Activated T-cell treated with anti-CD3 and anti-CD28 coated beads, Interleukin-2, amount 50 U/mL, for 72 hours (primary cell): Measurements from ENCODE around the gene CDH4. TPM values are rescaled to one million over a fixed set of nuclear protein-coding genes. Genes with fewer than 3 reads are reported as not detected.

Experiments used
- ATAC-seq, 2 donors: fragments of 150-1000 bp; cut with Tn5 transposase; replicated peaks in 1 of 2; 2 replicates each; pipeline ENCODE4 v1.10.0; 2021; ENCODE audit warnings: moderate library complexity in 2 of 2, mild to moderate bottlenecking in 1 of 2
- DNase-seq, 2 donors: peaks; one replicate each; pipeline ENCODE4 v3.0.0; 2021 to 2022; ENCODE audit warnings: mixed read lengths in 1 of 2
- H3K27ac Mint-ChIP-seq: one replicate; pipeline ENCODE4 v1.8.0; 2022; ENCODE audit warnings: mild to moderate bottlenecking, moderate library complexity, mixed read lengths
- H3K27me3 Mint-ChIP-seq: one replicate; pipeline ENCODE4 v1.8.0; 2022; ENCODE audit warnings: low read depth, mixed read lengths
- H3K36me3 Mint-ChIP-seq, 2 donors: one replicate each; pipeline ENCODE4 v1.8.0; 2022; ENCODE audit warnings: mixed read lengths in 2 of 2, mild to moderate bottlenecking in 1 of 2; ENCODE audit not compliant: insufficient read depth in 2 of 2
- H3K4me1 Mint-ChIP-seq: one replicate; pipeline ENCODE4 v1.8.0; 2022; ENCODE audit warnings: low read depth, mixed read lengths
- H3K4me3 Mint-ChIP-seq, 2 donors: one replicate each; pipeline ENCODE4 v1.8.0; 2022; ENCODE audit warnings: mild to moderate bottlenecking in 2 of 2, mixed read lengths in 2 of 2, moderate library complexity in 2 of 2
- H3K9me3 Mint-ChIP-seq, 2 donors: one replicate each; pipeline ENCODE4 v1.8.0; 2022; ENCODE audit warnings: mixed read lengths in 2 of 2
- total RNA-seq, 2 donors: library from RNA; stranded (reverse); gene quantifications; one replicate each; pipeline ENCODE4 v1.2.3, GENCODE V29; 2022

The CDH4 gene
- total RNA-seq, 2 donors from 2014 or later: 0.17 to 0.35 TPM

GRCh38 chr20:61960836-61961235 lies 708.8 kb downstream of the CDH4 start:
- Mint-ChIP-seq H3K4me1 (no peaks in the 10 kb centered on the region), H3K27me3 (peaks cover 7% of the 10 kb centered on the region), H3K27ac (no peak overlapping the region), H3K4me3 (no peak overlapping the region), H3K36me3 (no peaks in the 10 kb centered on the region), H3K9me3 (no peaks in the 10 kb centered on the region)
- no peak for ATAC-seq
- DNase-seq: no peak

DNA sequence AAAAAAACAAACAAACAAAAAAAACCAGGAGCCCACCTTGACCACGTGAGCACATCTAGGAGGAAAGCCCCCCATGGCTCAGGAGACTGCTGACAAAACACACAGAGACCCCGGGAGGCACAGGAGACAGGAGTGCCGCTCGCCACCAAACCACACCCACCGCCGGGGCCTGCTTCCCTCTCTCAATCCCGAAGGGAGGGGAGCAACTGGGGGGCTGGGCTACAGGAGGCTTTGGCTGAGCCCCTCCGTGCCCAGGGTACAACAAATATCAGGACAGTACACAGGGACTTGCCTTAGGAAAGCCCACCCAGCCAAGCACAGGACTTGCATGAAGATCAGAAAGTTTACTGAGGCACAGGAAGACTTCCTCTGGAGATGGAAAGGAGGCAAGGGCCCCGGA lies 711.1 kb downstream of the CDH4 start:
- H3K27me3 Mint-ChIP-seq: peaks cover 17% of the 10 kb centered on the region
- H3K4me3 Mint-ChIP-seq: no peak overlapping the region
- H3K36me3 Mint-ChIP-seq: no peaks in the 10 kb centered on the region
- DNase-seq (no peak), ATAC-seq (no peak)
- no peaks in the 10 kb centered on the region for H3K9me3 Mint-ChIP-seq
- no peaks in the 10 kb centered on the region for H3K4me1 Mint-ChIP-seq
- no peak overlapping the region for H3K27ac Mint-ChIP-seq

GRCh38 chr20:61963885-61964674 lies 712.0 kb downstream of the CDH4 start:
- Mint-ChIP-seq H3K4me3 (no peak overlapping the region), H3K9me3 (no peaks in the 10 kb centered on the region)

DNA sequence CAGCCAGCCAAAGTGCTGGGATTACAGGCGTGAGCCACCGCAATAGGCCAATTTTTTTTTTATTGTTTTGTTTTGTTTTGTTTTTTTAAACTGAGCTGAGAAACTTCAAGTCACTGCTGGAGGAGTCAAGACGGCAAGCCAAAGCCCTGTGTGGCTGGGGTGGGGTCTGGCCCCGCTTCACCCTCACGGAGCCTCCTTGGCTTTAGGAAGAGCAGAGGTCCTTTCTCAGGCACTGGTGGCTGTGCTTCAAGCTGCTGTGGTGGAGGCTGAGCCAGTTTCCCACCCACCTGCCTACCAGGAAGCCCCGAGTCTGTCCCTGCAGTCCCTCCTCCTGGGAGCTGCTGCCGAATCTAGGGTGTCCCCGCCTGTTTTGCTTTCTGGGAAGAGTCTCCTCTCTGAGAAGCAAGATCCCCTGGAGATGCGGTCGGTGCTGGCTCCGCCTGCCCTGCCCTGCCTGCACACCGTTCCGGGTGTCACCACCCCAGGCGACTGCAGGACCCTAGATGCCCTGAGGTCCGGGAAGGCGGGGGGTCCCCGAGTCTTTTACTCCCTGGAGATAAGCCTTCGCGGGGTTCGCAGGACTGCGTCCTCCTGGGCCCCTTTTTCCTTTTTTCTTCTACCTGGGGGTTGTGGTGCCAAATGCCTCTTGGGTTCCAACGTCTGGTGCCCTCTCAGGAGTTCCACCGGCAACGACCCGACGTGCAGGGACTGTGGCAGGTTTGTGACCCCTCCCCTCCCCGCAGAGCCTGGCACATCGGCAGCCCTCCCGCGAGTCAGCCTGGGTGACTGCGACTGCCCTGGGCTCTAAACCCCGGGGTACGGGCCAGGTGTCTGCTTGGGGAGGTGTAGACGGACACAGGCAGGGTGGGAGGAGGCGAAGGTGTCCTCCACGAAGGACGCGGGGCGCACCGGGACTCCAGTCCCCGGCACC lies 712.9 kb downstream of the CDH4 start:
- DNase-seq (no peak), ATAC-seq (no peak)
- Mint-ChIP-seq H3K27ac (no peak overlapping the region), H3K36me3 (no peaks in the 10 kb centered on the region), H3K4me3 (no peak overlapping the region), H3K4me1 (no peaks in the 10 kb centered on the region), H3K27me3 (peaks cover 18% of the 10 kb centered on the region), H3K9me3 (no peaks in the 10 kb centered on the region)

More at GRCh38 chr20:61963885-61964674, 712.0 kb downstream of the CDH4 start:
- DNase-seq (no peak), ATAC-seq (no peak)
- H3K27ac Mint-ChIP-seq: no peak overlapping the region
- H3K36me3 Mint-ChIP-seq: no peaks in the 10 kb centered on the region
- peaks cover 18% of the 10 kb centered on the region for H3K27me3 Mint-ChIP-seq
- no peaks in the 10 kb centered on the region for H3K4me1 Mint-ChIP-seq

GRCh38 chr20:61965606-61966491 lies 713.8 kb downstream of the CDH4 start:
- Mint-ChIP-seq H3K36me3 (no peaks in the 10 kb centered on the region), H3K4me3 (no peak overlapping the region), H3K9me3 (no peaks in the 10 kb centered on the region), H3K4me1 (no peaks in the 10 kb centered on the region), H3K27ac (no peak overlapping the region), H3K27me3 (peaks cover 18% of the 10 kb centered on the region)
- DNase-seq: no peak
- ATAC-seq: no peak

DNA sequence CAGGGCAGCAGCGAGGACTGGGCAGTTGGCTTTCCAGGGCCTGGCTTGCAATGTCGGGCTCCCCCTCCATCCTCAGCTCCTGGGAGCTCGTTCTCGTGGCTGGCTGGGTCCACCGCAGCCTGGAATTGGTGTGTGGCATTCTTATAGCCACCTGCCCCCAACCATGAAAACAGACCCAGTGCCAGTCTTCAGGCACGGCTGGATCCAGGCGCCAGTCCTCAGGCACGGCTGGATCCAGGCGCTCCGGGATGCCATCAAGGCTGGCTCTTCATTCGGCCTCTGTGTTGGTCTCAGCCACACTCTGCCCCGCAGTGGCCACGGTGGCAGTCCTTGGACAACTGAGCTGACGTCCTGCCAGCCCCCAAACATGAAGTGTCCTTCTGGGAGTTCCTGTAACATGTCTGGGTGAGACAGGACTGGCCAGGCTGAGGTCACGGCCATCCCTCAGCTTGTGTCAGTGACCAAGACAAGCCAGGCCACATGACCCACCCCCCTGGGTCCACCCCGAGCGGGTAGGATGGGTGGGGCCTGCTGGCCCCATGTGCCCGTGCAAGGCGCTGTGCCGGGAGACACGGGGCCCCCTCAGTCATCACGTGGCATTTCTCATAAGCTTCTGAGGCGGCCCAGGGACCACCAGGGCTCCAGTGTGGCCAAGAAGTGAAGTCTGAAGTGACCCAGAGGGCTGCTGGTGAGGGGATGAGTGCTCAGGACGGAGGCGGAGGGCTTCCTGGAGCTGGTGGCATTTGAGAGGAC lies 714.6 kb downstream of the CDH4 start:
- DNase-seq (no peak), ATAC-seq (no peak)
- no peaks in the 10 kb centered on the region for H3K36me3 Mint-ChIP-seq
- no peak overlapping the region for H3K27ac Mint-ChIP-seq
- H3K4me1 Mint-ChIP-seq: no peaks in the 10 kb centered on the region
- H3K4me3 Mint-ChIP-seq: no peak overlapping the region
- H3K9me3 Mint-ChIP-seq: no peaks in the 10 kb centered on the region
- peaks cover 18% of the 10 kb centered on the region for H3K27me3 Mint-ChIP-seq

GRCh38 chr20:61967300-61967699 lies 715.2 kb downstream of the CDH4 start:
- Mint-ChIP-seq H3K27ac (no peak overlapping the region), H3K4me1 (no peaks in the 10 kb centered on the region), H3K4me3 (no peak overlapping the region), H3K27me3 (peaks cover 18% of the 10 kb centered on the region), H3K9me3 (no peaks in the 10 kb centered on the region), H3K36me3 (peaks cover 0 to 2% of the 10 kb centered on the region in 2 donors)
- DNase-seq (no peak), ATAC-seq (no peak)

GRCh38 chr20:61968036-61968810 lies 716.2 kb downstream of the CDH4 start:
- peaks cover 0 to 2% of the 10 kb centered on the region in 2 donors for H3K36me3 Mint-ChIP-seq
- peaks cover 18% of the 10 kb centered on the region for H3K27me3 Mint-ChIP-seq
- H3K27ac Mint-ChIP-seq: no peak overlapping the region
- DNase-seq: no peak
- no peak for ATAC-seq
- no peak overlapping the region for H3K4me3 Mint-ChIP-seq
- no peaks in the 10 kb centered on the region for H3K4me1 Mint-ChIP-seq
- no peaks in the 10 kb centered on the region for H3K9me3 Mint-ChIP-seq

DNA sequence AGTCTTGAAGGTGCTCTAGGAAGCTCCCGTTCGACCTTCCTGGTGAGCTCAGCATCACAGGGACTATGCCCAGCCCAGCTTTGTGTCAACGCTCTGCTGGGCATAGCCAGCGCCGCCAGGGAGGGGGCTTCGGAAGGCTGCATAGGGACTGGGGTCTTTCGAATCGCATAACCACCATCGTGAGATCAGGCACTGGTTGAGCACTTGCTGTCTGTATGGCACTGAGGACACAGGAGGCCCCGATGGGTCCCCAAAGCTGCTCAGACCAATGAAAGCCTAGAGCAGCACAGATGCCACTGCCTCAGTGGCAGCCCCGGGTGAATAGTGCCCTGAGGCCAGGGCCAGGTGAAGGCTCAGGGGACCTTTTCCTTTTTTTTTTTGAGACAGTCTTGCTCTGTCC lies 716.9 kb downstream of the CDH4 start:
- no peaks in the 10 kb centered on the region for H3K4me1 Mint-ChIP-seq

DNA sequence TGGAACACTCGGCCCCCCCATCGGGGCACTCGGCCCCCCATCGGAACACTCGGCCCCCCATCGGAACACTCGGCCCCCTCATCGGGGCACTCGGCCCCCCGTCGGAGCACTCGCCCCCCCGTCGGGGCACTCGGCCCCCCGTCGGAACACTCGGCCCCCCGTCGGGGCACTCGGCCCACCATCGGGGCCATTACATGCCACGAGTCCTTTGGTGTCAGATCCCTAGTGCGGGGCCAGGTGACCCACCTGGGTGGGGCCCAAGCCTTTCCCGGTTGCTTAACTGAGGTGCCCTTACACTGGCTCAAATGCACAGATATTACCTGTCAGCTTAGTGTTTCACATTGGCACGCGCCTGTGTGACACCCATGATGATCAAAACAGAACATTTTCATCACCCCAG lies 717.7 kb downstream of the CDH4 start:
- ATAC-seq: no peak
- no peaks in the 10 kb centered on the region for H3K4me1 Mint-ChIP-seq
- peaks cover 2 to 6% of the 10 kb centered on the region in 2 donors for H3K36me3 Mint-ChIP-seq
- no peak overlapping the region for H3K27ac Mint-ChIP-seq
- H3K4me3 Mint-ChIP-seq: no peak overlapping the region
- DNase-seq: no peak
- no peaks in the 10 kb centered on the region for H3K9me3 Mint-ChIP-seq
- peaks cover 12% of the 10 kb centered on the region for H3K27me3 Mint-ChIP-seq

More for the DNA sequence above, 716.9 kb downstream of the CDH4 start:
- no peak overlapping the region for H3K4me3 Mint-ChIP-seq
- peaks cover 2 to 3% of the 10 kb centered on the region in 2 donors for H3K36me3 Mint-ChIP-seq
- DNase-seq: no peak
- ATAC-seq: no peak
- no peak overlapping the region for H3K27ac Mint-ChIP-seq
- peaks cover 13% of the 10 kb centered on the region for H3K27me3 Mint-ChIP-seq
- H3K9me3 Mint-ChIP-seq: no peaks in the 10 kb centered on the region

DNA sequence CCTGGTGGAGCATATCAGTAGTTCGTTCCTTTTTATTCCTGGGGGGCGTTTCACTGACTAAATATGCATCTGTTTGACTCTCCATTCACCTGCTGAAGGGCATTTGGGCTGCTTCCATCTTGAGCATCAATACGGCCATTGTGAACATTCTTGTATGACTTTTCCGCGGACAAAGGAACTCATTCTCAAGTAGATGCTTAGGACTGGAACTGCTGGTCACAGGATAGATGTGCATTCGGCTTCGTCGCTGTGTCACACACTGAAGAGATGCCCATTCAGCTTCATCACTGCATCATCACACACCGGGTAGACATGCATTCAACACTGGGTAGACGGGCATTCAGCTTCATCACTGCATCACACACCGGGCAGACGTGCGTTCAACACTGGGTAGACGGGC lies 718.3 kb downstream of the CDH4 start:
- Mint-ChIP-seq H3K4me3 (no peak overlapping the region), H3K9me3 (no peaks in the 10 kb centered on the region), H3K36me3 (peaks cover 2 to 6% of the 10 kb centered on the region in 2 donors), H3K27me3 (peaks cover 12% of the 10 kb centered on the region), H3K4me1 (no peaks in the 10 kb centered on the region), H3K27ac (no peak overlapping the region)
- DNase-seq (no peak), ATAC-seq (no peak)
